ENCODE data around the gene CABP4.

- TF ChIP-seq CTCF (IDR thresholded peaks at IDR 0.05) (no peak), POLR2AphosphoS5 (IDR thresholded peaks at IDR 0.05; ENCODE audit: insufficient read depth in 1 of 2, low read depth in 1 of 2) (no peak), POLR2A (IDR thresholded peaks at IDR 0.05) (no peak)
Observed at GRCh38 chr11:67491276-67492068, 36.3 kb downstream of the CABP4 start.
